DOHH2 (cell line): ENCODE data around the gene SAMHD1.

Experiments used
- H3F3A ChIP-seq: fragments of 200-600 bp; sonication (generic), shearing (Covaris generic); 2 replicates; pipeline ENCODE4 v1.6.0; 2016; ENCODE audit warnings: antibody characterized with exemption, mild to moderate bottlenecking; ENCODE audit not compliant: control insufficient read depth, insufficient read depth
- H3K27ac ChIP-seq: fragments of 200-600 bp; sonication (generic); 2 replicates; pipeline ENCODE4 v1.5.1; 2014; ENCODE audit warnings: low read depth, mild to moderate bottlenecking, low read length, moderate library complexity
- H3K27me3 ChIP-seq: fragments of 200-600 bp; sonication (generic); 2 replicates; pipeline ENCODE4 v1.6.1; 2014; ENCODE audit warnings: mild to moderate bottlenecking, low read length, mixed read lengths; ENCODE audit not compliant: control insufficient read depth
- H3K36me3 ChIP-seq: fragments of 200-600 bp; sonication (generic); 2 replicates; pipeline ENCODE4 v1.6.1; 2014; ENCODE audit warnings: mild to moderate bottlenecking, low read length, moderate library complexity, mixed read lengths; ENCODE audit not compliant: control insufficient read depth
- H3K4me1 ChIP-seq: fragments of 200-600 bp; sonication (generic); 2 replicates; pipeline ENCODE4 v1.6.1; 2014; ENCODE audit warnings: mild to moderate bottlenecking, low read length, mixed read lengths; ENCODE audit not compliant: control insufficient read depth
- H3K4me2 ChIP-seq: fragments of 200-600 bp; sonication (generic); 2 replicates; pipeline ENCODE4 v1.6.0; 2014; ENCODE audit warnings: mild to moderate bottlenecking, low read length, moderate library complexity
- H3K4me3 ChIP-seq: fragments of 200-600 bp; sonication (generic); 2 replicates; pipeline ENCODE4 v1.5.1; 2014; ENCODE audit warnings: mild to moderate bottlenecking, low read length, mixed read lengths
- H3K79me2 ChIP-seq: fragments of 200-600 bp; sonication (generic); 2 replicates; pipeline ENCODE4 v1.6.1; 2014; ENCODE audit warnings: mild to moderate bottlenecking, low read length, mixed read lengths; ENCODE audit not compliant: control insufficient read depth
- H3K9me2 ChIP-seq: fragments of 200-600 bp; sonication (generic); replicated peaks from 2 replicates; pipeline ENCODE4 v1.6.1; 2014; ENCODE audit warnings: mild to moderate bottlenecking, low read length, mixed read lengths; ENCODE audit not compliant: control insufficient read depth
- H3K9me3 ChIP-seq: fragments of 200-600 bp; sonication (generic); 2 replicates; pipeline ENCODE4 v1.6.1; 2014; ENCODE audit warnings: antibody characterized with exemption, low read length, mixed read lengths; ENCODE audit not compliant: control insufficient read depth, insufficient read depth
- H4K20me1 ChIP-seq: fragments of 200-600 bp; sonication (generic); 2 replicates; pipeline ENCODE4 v1.6.0; 2014; ENCODE audit warnings: low read depth, mild to moderate bottlenecking, antibody characterized with exemption, low read length, moderate library complexity; ENCODE audit not compliant: control insufficient read depth, insufficient read depth
- CTCF ChIP-seq: fragments of 200-600 bp; sonication (generic); IDR thresholded peaks from one replicate; pipeline ENCODE4 v1.5.1; 2014; ENCODE audit warnings: antibody characterized with exemption, mild to moderate bottlenecking, low read depth, low read length; ENCODE audit not compliant: poor library complexity, severe bottlenecking
- EZH2phosphoT487 ChIP-seq: fragments of 200-600 bp; sonication (generic); IDR thresholded peaks from 2 replicates; pipeline ENCODE4 v1.6.1; 2017; ENCODE audit warnings: borderline replicate concordance, mild to moderate bottlenecking, antibody characterized with exemption, low read length, moderate library complexity, mixed read lengths

The SAMHD1 gene

GRCh38 chr20:36988494-36988966 is 37.0 kb upstream of the SAMHD1 start:
- H3K79me2 ChIP-seq: peaks cover 3% of the 10 kb centered on the region; the same call in 1 of the 2 replicates
- TF ChIP-seq CTCF: no peak
- TF ChIP-seq EZH2phosphoT487: no peak
- peaks cover 19% of the 10 kb centered on the region for H3F3A ChIP-seq
- no peaks in the 10 kb centered on the region for H4K20me1 ChIP-seq
- H3K4me2 ChIP-seq: peak overlapping the region; percentile 59
- peaks cover 50% of the 10 kb centered on the region for H3K4me1 ChIP-seq
- H3K9me2 ChIP-seq: no peaks in the 10 kb centered on the region
- H3K27me3 ChIP-seq: no peaks in the 10 kb centered on the region
- H3K36me3 ChIP-seq: peaks cover 7% of the 10 kb centered on the region; the same call in 1 of the 2 replicates
- H3K4me3 ChIP-seq: peak overlapping the region; percentile 70
- H3K27ac ChIP-seq: peak overlapping the region; percentile 79
- H3K9me3 ChIP-seq: peaks cover 5% of the 10 kb centered on the region; the same call in 1 of the 2 replicates

GRCh38 chr20:36984257-36984638 is 32.7 kb upstream of the SAMHD1 start:
- Histone ChIP-seq H3F3A (peaks cover 8% of the 10 kb centered on the region), H3K4me3 (no peak overlapping the region), H3K36me3 (no peaks in the 10 kb centered on the region), H3K79me2 (peaks cover 1% of the 10 kb centered on the region; the same call in 1 of the 2 replicates), H3K4me2 (peak overlapping the region; percentile 16; the same call in 1 of the 2 replicates), H3K27ac (no peak overlapping the region), H3K27me3 (no peaks in the 10 kb centered on the region), H3K9me3 (no peaks in the 10 kb centered on the region), H4K20me1 (no peaks in the 10 kb centered on the region), H3K4me1 (peaks cover 31% of the 10 kb centered on the region), H3K9me2 (no peaks in the 10 kb centered on the region)
- TF ChIP-seq CTCF (no peak), EZH2phosphoT487 (no peak)

GRCh38 chr20:36975099-36975818 is 23.8 kb upstream of the SAMHD1 start:
- Histone ChIP-seq H3K4me3 (peak overlapping the region; percentile 21; the same call in 1 of the 2 replicates), H3F3A (peaks cover 3% of the 10 kb centered on the region; the same call in 1 of the 2 replicates), H3K4me2 (peak overlapping the region; percentile 50), H3K9me3 (no peaks in the 10 kb centered on the region), H3K27ac (peak overlapping the region; percentile 38), H3K9me2 (no peaks in the 10 kb centered on the region), H3K36me3 (no peaks in the 10 kb centered on the region), H3K27me3 (no peaks in the 10 kb centered on the region), H3K4me1 (peaks cover 17% of the 10 kb centered on the region), H3K79me2 (no peaks in the 10 kb centered on the region), H4K20me1 (no peaks in the 10 kb centered on the region)
- no peak for TF ChIP-seq EZH2phosphoT487

- peaks cover 3% of the 10 kb centered on the region; the same call in 1 of the 2 replicates for H3F3A ChIP-seq
- TF ChIP-seq EZH2phosphoT487: no peak
- no peak for TF ChIP-seq CTCF
- no peaks in the 10 kb centered on the region for H3K79me2 ChIP-seq
- no peaks in the 10 kb centered on the region for H3K36me3 ChIP-seq
- peak overlapping the region; percentile 50 for H3K4me2 ChIP-seq
- H3K9me2 ChIP-seq: no peaks in the 10 kb centered on the region
- no peaks in the 10 kb centered on the region for H4K20me1 ChIP-seq
- peak overlapping the region; percentile 21; the same call in 1 of the 2 replicates for H3K4me3 ChIP-seq
- H3K27me3 ChIP-seq: no peaks in the 10 kb centered on the region
- peak overlapping the region; percentile 38 for H3K27ac ChIP-seq
- H3K9me3 ChIP-seq: no peaks in the 10 kb centered on the region
- H3K4me1 ChIP-seq: peaks cover 19% of the 10 kb centered on the region
These were observed 23.2 kb upstream of the SAMHD1 start for GRCh38 chr20:36974660-36975059.
